PC-9 (cell line): Measurements from ENCODE around the gene RPL31. TPM values are rescaled to one million over a fixed set of nuclear protein-coding genes. Genes with fewer than 3 reads are reported as not detected.

Experiments
- BruUV-seq: library from RNA; stranded (reverse); fragments of 400-500 nt; replicated peaks from 2 replicates; lab custom pipeline; 2021; lab: Mats Ljungman, UMichigan
- CTCF ChIA-PET: fragments of 300-600 bp; sonication (Branson Sonifier 250); formaldehyde crosslinking; loops from one replicate; lab custom pipeline; 2022; ENCODE audit warnings: antibody characterized with exemption; lab: Charles Lee
- POLR2A ChIA-PET: fragments of 300-600 bp; sonication (Branson Sonifier 250); formaldehyde crosslinking; loops from one replicate; lab custom pipeline; 2022; ENCODE audit warnings: antibody characterized with exemption; ENCODE audit not compliant: unreplicated experiment; lab: Charles Lee
- DNase-seq, 2 experiments: peaks; one replicate each; pipeline versions ENCODE4 v3.0.0 to v3.0.0-alpha.2; 2015 to 2022; ENCODE audit warnings: mixed read lengths in 1 of 2
- H2AFZ ChIP-seq: fragments of 200-600 bp; sonication (generic); 2 replicates; pipeline ENCODE4 v1.8.1; 2017; ENCODE audit warnings: antibody characterized with exemption
- H3F3A ChIP-seq: fragments of 200-600 bp; sonication (generic); 2 replicates; pipeline ENCODE4 v1.8.1; 2017; ENCODE audit warnings: antibody characterized with exemption, mild to moderate bottlenecking, low read depth; ENCODE audit not compliant: insufficient read depth
- H3K27ac ChIP-seq: fragments of 200-600 bp; sonication (generic); 2 replicates; pipeline ENCODE4 v1.6.1; 2016; ENCODE audit warnings: mixed run types
- H3K27me3 ChIP-seq: fragments of 200-600 bp; sonication (generic); 2 replicates; pipeline ENCODE4 v1.6.1; 2016; ENCODE audit warnings: low read depth, mixed run types; ENCODE audit not compliant: insufficient read depth
- H3K36me3 ChIP-seq: fragments of 200-600 bp; sonication (generic); 2 replicates; pipeline ENCODE4 v1.6.1; 2016; ENCODE audit warnings: low read depth, mixed run types
- H3K4me1 ChIP-seq: fragments of 200-600 bp; sonication (generic); replicated peaks from 2 replicates; pipeline ENCODE4 v1.6.1; 2016; ENCODE audit warnings: mixed run types; ENCODE audit not compliant: insufficient read depth
- H3K4me2 ChIP-seq: fragments of 200-600 bp; sonication (generic); 2 replicates; pipeline ENCODE4 v1.6.1; 2017; ENCODE audit warnings: mixed run types
- H3K4me3 ChIP-seq: fragments of 200-600 bp; sonication (generic); 2 replicates; pipeline ENCODE4 v1.6.1; 2016; ENCODE audit warnings: mixed run types
- H3K79me2 ChIP-seq: fragments of 200-600 bp; sonication (generic); 2 replicates; pipeline ENCODE4 v1.6.1; 2017; ENCODE audit warnings: low read depth, mixed run types
- H3K9me2 ChIP-seq: fragments of 200-600 bp; sonication (generic); 2 replicates; pipeline ENCODE4 v1.8.1; 2017; ENCODE audit warnings: mild to moderate bottlenecking; ENCODE audit not compliant: insufficient read depth
- H3K9me3 ChIP-seq: fragments of 200-600 bp; sonication (generic); 2 replicates; pipeline ENCODE4 v1.8.1; 2016; ENCODE audit warnings: low read depth; ENCODE audit not compliant: insufficient read depth
- H4K20me1 ChIP-seq: fragments of 200-600 bp; sonication (generic); 2 replicates; pipeline ENCODE4 v1.8.1; 2017; ENCODE audit not compliant: insufficient read depth
- CTCF ChIP-seq: fragments of 200-600 bp; sonication (generic); conservative IDR thresholded peaks from 2 replicates; pipeline ENCODE4 v1.6.1; 2017; ENCODE audit warnings: mixed run types, antibody characterized with exemption, mild to moderate bottlenecking, moderate library complexity
- EZH2 ChIP-seq: fragments of 200-600 bp; sonication (generic); IDR thresholded peaks from 2 replicates; pipeline ENCODE4 v1.8.0; 2017; ENCODE audit warnings: antibody characterized with exemption, low read depth
- intact Hi-C: fragments of 100-400 bp; cut with micrococcal nuclease; formaldehyde crosslinking; loops from one replicate; pipeline ENCODE4 v1.10.0; 2022; ENCODE audit not compliant: unreplicated experiment
- total RNA-seq: library from RNA; stranded (reverse); gene quantifications from 2 replicates; pipeline ENCODE4 v1.2.3, GENCODE V29; 2021

RPL31 gene
- total RNA-seq, 1 experiment from 2014 or later = 1,251 TPM

- DNase-seq = no peak
- Histone ChIP-seq H3K79me2 (no peaks in the 10 kb centered on the region), H3F3A (peaks cover 5% of the 10 kb centered on the region; the same call in 1 of the 2 replicates), H3K9me3 (no peaks in the 10 kb centered on the region), H3K4me1 (no peaks in the 10 kb centered on the region), H3K9me2 (no peaks in the 10 kb centered on the region), H4K20me1 (no peaks in the 10 kb centered on the region), H3K27me3 (no peaks in the 10 kb centered on the region), H3K27ac (no peak overlapping the region), H3K4me2 (no peak overlapping the region), H2AFZ (no peak overlapping the region), H3K36me3 (peaks cover 34% of the 10 kb centered on the region), H3K4me3 (no peak overlapping the region)
- ChIA-PET CTCF (no interaction called here), POLR2A (no interaction called here)
- BruUV-seq = no TSS peak
- intact Hi-C loops = no loop called here
- TF ChIP-seq EZH2 = no peak
- no peak for TF ChIP-seq CTCF
Measured at GRCh38 chr2:100969998-100970397, 32.1 kb upstream of the RPL31 start.

GRCh38 chr2:100971221-100971620 is 30.9 kb upstream of the RPL31 start:
- BruUV-seq = no TSS peak
- no peaks in the 10 kb centered on the region for H3K9me3 ChIP-seq
- H3K4me3 ChIP-seq = no peak overlapping the region
- no peaks in the 10 kb centered on the region for H3K9me2 ChIP-seq
- no peaks in the 10 kb centered on the region for H3K4me1 ChIP-seq
- ChIA-PET CTCF (no interaction called here), POLR2A (no interaction called here)
- H3K79me2 ChIP-seq = no peaks in the 10 kb centered on the region
- peaks cover 32% of the 10 kb centered on the region for H3K36me3 ChIP-seq
- H3K4me2 ChIP-seq = no peak overlapping the region
- peaks cover 9% of the 10 kb centered on the region; the same call in 1 of the 2 replicates for H3F3A ChIP-seq
- no peak for DNase-seq
- H4K20me1 ChIP-seq = no peaks in the 10 kb centered on the region
- H3K27ac ChIP-seq = no peak overlapping the region
- H3K27me3 ChIP-seq = no peaks in the 10 kb centered on the region
- H2AFZ ChIP-seq = no peak overlapping the region
- TF ChIP-seq EZH2 = no peak
- no peak for TF ChIP-seq CTCF
- intact Hi-C loops = no loop called here

GRCh38 chr2:100972452-100972851 is 29.6 kb upstream of the RPL31 start:
- H3K79me2 ChIP-seq = no peaks in the 10 kb centered on the region
- intact Hi-C loops = no loop called here
- H3K27me3 ChIP-seq = no peaks in the 10 kb centered on the region
- H2AFZ ChIP-seq = no peak overlapping the region
- no peak for DNase-seq
- no peak overlapping the region for H3K27ac ChIP-seq
- no peaks in the 10 kb centered on the region for H3K9me3 ChIP-seq
- POLR2A ChIA-PET = no interaction called here
- peaks cover 30% of the 10 kb centered on the region for H3K36me3 ChIP-seq
- H3K9me2 ChIP-seq = no peaks in the 10 kb centered on the region
- CTCF ChIA-PET = interaction anchor here (0.7 kb wide), 1 partner anchor 165 kb away, joined by 4 read pairs; no protein-coding TSS in a partner anchor
- no TSS peak for BruUV-seq
- no peaks in the 10 kb centered on the region for H4K20me1 ChIP-seq
- H3K4me1 ChIP-seq = no peaks in the 10 kb centered on the region
- H3F3A ChIP-seq = peaks cover 9% of the 10 kb centered on the region; the same call in 1 of the 2 replicates
- H3K4me3 ChIP-seq = no peak overlapping the region
- TF ChIP-seq EZH2 (no peak), CTCF (no peak)
- H3K4me2 ChIP-seq = no peak overlapping the region
